ENCODE measurements around the gene SOX5. TPM values are rescaled to one million over a fixed set of nuclear protein-coding genes. Genes with fewer than 3 reads are reported as not detected.

SOX5 gene
- total RNA-seq, 3 donors from 2014 or later (not counting 1 experiment from before 2014, with no cell fraction given) = 0.80 to 0.95 TPM; not detected in 1

DNA sequence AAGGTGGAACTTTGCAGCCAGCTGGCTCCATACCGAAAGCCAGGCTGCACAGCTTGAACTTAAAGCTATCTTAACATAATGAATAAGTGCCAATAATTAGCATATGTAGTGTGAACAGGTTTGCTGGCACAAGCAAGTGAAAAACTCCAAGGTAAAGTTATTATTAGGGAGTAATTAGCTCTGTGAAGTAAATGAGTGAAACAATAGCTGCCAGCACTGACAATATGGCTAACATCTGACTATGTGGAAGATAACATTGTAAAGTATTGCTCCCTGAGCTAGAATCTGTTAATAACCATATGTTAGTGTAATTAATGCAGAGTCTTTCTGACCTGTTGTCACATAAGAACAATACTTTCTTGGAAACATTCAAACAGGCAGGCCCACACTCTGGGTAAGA is 246.4 kb downstream of the SOX5 start:
- 83% methylated on average over 1 of the region's 1 CpG for WGBS (ENCODE audit: insufficient coverage)
- no peaks in the 10 kb centered on the region for H3K27me3 ChIP-seq (ENCODE audit: control insufficient read depth, insufficient read depth, low read length)
- no peak overlapping the region for H3K4me3 ChIP-seq (ENCODE audit: low read length)
- no peaks in the 10 kb centered on the region for H3K27me3 Mint-ChIP-seq (ENCODE audit: low read depth in 2 of 2)
- H3K9me3 ChIP-seq (ENCODE audit: control insufficient read depth, insufficient read depth, low read length) = no peaks in the 10 kb centered on the region
- no peaks in the 10 kb centered on the region for H3K36me3 ChIP-seq (ENCODE audit: control insufficient read depth, insufficient read depth, low read length)
- no peak overlapping the region for H3K27ac ChIP-seq (ENCODE audit: low read length)
- DNase-seq = no peak
- no peak overlapping the region for H3K27ac Mint-ChIP-seq
- H3K36me3 Mint-ChIP-seq = peaks cover 3% of the 10 kb centered on the region
- H3K9me3 Mint-ChIP-seq = peaks cover 6 to 9% of the 10 kb centered on the region in 2 donors
- H3K4me1 Mint-ChIP-seq = no peaks in the 10 kb centered on the region
- intact Hi-C loops (cut with micrococcal nuclease) = no loop called here
- no peaks in the 10 kb centered on the region for H3K4me1 ChIP-seq (ENCODE audit: control insufficient read depth, insufficient read depth, low read length)
- H3K4me3 Mint-ChIP-seq = no peak overlapping the region
- TF ChIP-seq, protein P1, sequence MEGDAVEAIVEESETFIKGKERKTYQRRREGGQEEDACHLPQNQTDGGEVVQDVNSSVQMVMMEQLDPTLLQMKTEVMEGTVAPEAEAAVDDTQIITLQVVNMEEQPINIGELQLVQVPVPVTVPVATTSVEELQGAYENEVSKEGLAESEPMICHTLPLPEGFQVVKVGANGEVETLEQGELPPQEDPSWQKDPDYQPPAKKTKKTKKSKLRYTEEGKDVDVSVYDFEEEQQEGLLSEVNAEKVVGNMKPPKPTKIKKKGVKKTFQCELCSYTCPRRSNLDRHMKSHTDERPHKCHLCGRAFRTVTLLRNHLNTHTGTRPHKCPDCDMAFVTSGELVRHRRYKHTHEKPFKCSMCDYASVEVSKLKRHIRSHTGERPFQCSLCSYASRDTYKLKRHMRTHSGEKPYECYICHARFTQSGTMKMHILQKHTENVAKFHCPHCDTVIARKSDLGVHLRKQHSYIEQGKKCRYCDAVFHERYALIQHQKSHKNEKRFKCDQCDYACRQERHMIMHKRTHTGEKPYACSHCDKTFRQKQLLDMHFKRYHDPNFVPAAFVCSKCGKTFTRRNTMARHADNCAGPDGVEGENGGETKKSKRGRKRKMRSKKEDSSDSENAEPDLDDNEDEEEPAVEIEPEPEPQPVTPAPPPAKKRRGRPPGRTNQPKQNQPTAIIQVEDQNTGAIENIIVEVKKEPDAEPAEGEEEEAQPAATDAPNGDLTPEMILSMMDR (IDR thresholded peaks at IDR 0.05) = no peak
- ATAC-seq = no peak

DNA sequence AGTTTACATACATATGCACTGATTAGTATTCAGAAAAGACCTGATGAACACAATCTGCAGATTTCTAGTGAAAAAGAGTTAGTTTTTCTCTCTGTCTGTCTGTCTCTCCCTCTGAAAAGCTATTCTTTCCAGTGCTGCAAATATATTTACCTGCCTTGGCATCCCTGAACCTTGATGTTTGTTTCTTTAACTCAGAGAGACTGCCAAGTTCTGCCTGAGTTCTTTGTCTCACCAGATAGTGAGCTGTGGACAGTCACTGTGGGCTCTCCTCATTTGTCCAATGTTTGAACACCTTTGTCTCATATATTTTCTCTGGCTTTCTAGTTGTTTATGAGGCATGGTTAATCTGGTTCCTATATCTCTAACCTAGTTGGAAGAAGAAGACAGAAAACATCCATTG is 250.4 kb downstream of the SOX5 start:
- TF ChIP-seq, protein P1 (IDR thresholded peaks at IDR 0.05) = no peak
- DNase-seq (no peak), ATAC-seq (no peak)
- intact Hi-C loops (cut with micrococcal nuclease) = no loop called here
- H3K4me1 ChIP-seq (ENCODE audit: control insufficient read depth, insufficient read depth, low read length) = no peaks in the 10 kb centered on the region
- H3K4me3 Mint-ChIP-seq = no peak overlapping the region
- H3K36me3 ChIP-seq (ENCODE audit: control insufficient read depth, insufficient read depth, low read length) = no peaks in the 10 kb centered on the region
- H3K9me3 Mint-ChIP-seq = peaks cover 7 to 9% of the 10 kb centered on the region in 2 donors
- no peaks in the 10 kb centered on the region for H3K27me3 Mint-ChIP-seq (ENCODE audit: low read depth in 2 of 2)
- no peak overlapping the region for H3K27ac Mint-ChIP-seq
- no peaks in the 10 kb centered on the region for H3K27me3 ChIP-seq (ENCODE audit: control insufficient read depth, insufficient read depth, low read length)
- H3K4me3 ChIP-seq (ENCODE audit: low read length) = no peak overlapping the region
- no peaks in the 10 kb centered on the region for H3K36me3 Mint-ChIP-seq
- H3K27ac ChIP-seq (ENCODE audit: low read length) = no peak overlapping the region
- no peaks in the 10 kb centered on the region for H3K4me1 Mint-ChIP-seq
- H3K9me3 ChIP-seq (ENCODE audit: control insufficient read depth, insufficient read depth, low read length) = no peaks in the 10 kb centered on the region

DNA sequence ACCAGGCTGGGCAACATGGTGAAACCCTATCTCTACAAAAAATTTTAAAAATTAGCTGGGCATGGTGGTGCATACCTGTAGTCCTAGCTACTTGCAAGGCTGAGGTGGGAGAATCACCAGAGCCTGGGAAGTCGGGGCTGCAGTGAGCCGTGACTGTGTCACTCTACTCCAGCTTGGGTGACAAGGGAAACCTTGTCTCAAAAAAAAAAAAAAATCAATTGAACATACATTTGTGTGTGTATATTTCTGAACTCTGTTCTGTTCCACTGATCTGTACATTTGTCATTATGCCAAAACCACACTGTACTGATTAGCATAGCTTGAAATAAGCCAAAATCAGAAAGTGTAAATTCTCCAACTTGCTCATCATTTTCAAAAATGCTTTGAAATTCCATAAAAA is 254.6 kb downstream of the SOX5 start:
- no peak for ATAC-seq
- H3K27me3 Mint-ChIP-seq (ENCODE audit: low read depth in 2 of 2) = no peaks in the 10 kb centered on the region
- 100% methylated on average over 1 of the region's 2 CpGs for WGBS (ENCODE audit: insufficient coverage)

DNA sequence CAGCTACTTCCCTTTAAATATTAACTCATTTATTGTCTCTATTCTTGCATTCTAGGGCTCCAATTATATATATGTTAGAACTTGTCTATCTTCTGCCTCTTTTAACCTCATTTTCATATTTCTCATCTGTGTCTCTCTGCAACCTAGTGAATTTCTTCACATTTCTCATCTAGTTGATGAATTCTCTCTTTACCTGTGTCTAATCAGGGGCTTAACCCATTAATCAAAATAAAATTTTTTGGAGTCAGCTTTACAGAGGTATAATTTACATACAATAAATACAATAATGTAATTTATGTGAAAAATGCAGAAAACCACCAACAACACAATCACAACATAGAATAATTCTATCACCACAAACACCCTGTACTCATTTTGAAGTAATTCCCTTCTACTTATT is 255.2 kb downstream of the SOX5 start:
- H3K9me3 ChIP-seq (ENCODE audit: control insufficient read depth, insufficient read depth, low read length) = no peaks in the 10 kb centered on the region
- intact Hi-C loops (cut with micrococcal nuclease) = no loop called here
- peaks cover 11 to 13% of the 10 kb centered on the region in 2 donors for H3K9me3 Mint-ChIP-seq
- H3K4me1 ChIP-seq (ENCODE audit: control insufficient read depth, insufficient read depth, low read length) = no peaks in the 10 kb centered on the region
- DNase-seq = no peak
- TF ChIP-seq, protein P1 (IDR thresholded peaks at IDR 0.05) = no peak
- H3K27me3 Mint-ChIP-seq (ENCODE audit: low read depth in 2 of 2) = no peaks in the 10 kb centered on the region
- no peak overlapping the region for H3K4me3 ChIP-seq (ENCODE audit: low read length)
- H3K4me1 Mint-ChIP-seq = no peaks in the 10 kb centered on the region
- H3K36me3 Mint-ChIP-seq = no peaks in the 10 kb centered on the region
- no peak for ATAC-seq
- no peaks in the 10 kb centered on the region for H3K27me3 ChIP-seq (ENCODE audit: control insufficient read depth, insufficient read depth, low read length)
- no peak overlapping the region for H3K27ac ChIP-seq (ENCODE audit: low read length)
- H3K36me3 ChIP-seq (ENCODE audit: control insufficient read depth, insufficient read depth, low read length) = no peaks in the 10 kb centered on the region
- no peak overlapping the region for H3K4me3 Mint-ChIP-seq
- no peak overlapping the region for H3K27ac Mint-ChIP-seq

More for the DNA sequence above, 254.6 kb downstream of the SOX5 start:
- H3K4me1 ChIP-seq (ENCODE audit: control insufficient read depth, insufficient read depth, low read length) = no peaks in the 10 kb centered on the region
- Mint-ChIP-seq H3K4me1 (no peaks in the 10 kb centered on the region), H3K27ac (no peak overlapping the region), H3K36me3 (no peaks in the 10 kb centered on the region), H3K4me3 (no peak overlapping the region), H3K9me3 (peaks cover 9 to 13% of the 10 kb centered on the region in 2 donors)
- DNase-seq = no peak
- no peak overlapping the region for H3K4me3 ChIP-seq (ENCODE audit: low read length)
- no peaks in the 10 kb centered on the region for H3K9me3 ChIP-seq (ENCODE audit: control insufficient read depth, insufficient read depth, low read length)
- H3K27me3 ChIP-seq (ENCODE audit: control insufficient read depth, insufficient read depth, low read length) = no peaks in the 10 kb centered on the region
- TF ChIP-seq, protein P1 (IDR thresholded peaks at IDR 0.05) = no peak
- intact Hi-C loops (cut with micrococcal nuclease) = no loop called here
- H3K27ac ChIP-seq (ENCODE audit: low read length) = no peak overlapping the region
- no peaks in the 10 kb centered on the region for H3K36me3 ChIP-seq (ENCODE audit: control insufficient read depth, insufficient read depth, low read length)

Measured in natural killer cell (primary cell).